ENCODE data around the gene RPS4Y2.

RPS4Y2 gene

DNA sequence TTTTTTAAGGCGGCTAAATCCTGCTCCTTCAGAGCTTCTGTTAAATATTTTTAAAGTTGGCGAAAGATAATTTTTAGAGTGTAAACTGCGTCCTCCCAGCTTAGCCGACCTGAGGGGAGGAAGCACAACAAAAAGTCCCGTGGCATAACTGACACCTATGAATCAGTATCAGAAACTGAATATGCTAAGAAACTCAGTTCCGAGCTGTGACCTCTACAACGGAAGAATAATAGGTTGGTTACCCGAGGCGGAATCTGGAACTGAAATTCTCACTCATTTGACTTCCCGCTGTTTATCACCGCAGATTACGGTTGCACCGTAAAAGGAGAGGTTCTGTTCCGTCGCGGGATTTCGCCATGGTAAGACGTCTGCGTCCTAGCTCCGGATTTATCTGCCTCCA, at the start of gene RPS4Y2:
Gene RPS4Y2 (plus strand): TSS at position 301 of the 400 bp plus-strand sequence. CDS start 56 bp downstream, at position 357.
- DNase-seq: no peak

DNA sequence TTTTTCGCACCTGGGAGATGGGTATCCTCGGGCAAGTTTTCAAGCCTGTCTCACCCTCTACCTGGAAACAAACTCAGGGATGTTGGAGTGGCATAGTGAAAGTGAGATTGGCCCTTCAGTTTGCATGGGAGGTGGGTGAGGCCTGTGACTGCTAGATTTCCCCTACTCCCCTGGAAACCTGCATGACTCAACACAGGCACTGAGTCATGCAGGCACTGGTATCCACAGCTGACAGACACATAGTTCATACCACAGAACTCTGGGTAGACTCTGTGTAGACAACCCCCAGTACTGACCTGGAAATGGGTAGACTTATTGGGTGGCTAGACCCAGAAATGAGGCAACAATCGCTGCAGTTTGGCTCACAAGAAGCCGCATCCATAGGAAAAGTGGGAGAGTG, 41.5 kb upstream of the RPS4Y2 start:
- peak; percentile 33 for DNase-seq

DNA sequence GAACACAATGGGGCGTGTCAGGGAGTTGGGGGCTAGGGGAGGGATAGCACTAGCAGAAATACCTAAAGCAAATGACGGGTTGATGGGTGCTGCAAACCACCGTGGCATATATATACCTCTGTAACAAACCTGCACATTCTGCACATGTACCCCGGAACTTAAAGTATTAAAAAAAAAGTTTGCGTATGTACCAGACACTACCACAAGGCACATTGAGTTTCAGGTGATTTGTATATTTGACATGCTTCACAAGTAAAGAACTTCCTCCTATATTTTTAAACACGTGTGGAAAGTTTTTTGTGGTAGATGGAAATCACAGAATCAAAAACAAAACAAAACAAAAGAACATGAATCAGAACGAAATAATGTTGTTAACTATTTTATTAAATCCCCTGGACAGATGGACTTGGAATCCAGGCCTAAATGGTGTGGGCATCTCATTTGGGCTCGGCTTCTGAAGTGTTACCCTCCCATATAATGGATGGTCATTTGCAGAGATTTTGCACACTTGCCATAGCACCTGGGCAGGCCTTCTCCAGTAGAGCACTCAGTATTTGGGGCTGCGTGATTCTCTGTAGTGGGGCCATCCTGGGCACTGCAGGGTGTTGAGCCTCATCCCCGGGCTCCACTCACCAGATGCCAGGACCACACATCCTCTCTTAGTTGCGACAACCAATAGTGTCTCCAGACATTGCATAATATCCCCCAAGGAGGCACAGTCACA, 29.6 kb upstream of the RPS4Y2 start:
- DNase-seq: no peak

DNA sequence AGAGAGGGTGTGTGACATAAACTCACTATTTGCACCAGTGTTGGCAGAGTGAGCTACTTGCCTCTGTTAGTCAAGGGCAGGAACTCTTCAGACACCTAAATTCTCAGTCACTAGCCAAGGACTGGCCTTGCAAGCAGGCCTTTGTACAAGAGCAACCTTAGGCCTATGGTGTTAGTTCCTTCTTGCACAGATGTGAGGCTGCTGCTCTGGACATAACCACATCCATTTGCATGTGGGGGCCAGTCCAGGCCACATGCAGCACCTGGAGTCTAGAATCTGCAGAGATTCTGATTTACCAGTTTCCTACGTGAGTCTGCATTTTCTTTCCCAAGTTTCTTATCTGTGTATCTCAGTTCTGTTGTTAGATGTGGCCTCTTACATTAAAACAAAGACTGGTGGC, 20.7 kb upstream of the RPS4Y2 start:
- DNase-seq: no peak

DNA sequence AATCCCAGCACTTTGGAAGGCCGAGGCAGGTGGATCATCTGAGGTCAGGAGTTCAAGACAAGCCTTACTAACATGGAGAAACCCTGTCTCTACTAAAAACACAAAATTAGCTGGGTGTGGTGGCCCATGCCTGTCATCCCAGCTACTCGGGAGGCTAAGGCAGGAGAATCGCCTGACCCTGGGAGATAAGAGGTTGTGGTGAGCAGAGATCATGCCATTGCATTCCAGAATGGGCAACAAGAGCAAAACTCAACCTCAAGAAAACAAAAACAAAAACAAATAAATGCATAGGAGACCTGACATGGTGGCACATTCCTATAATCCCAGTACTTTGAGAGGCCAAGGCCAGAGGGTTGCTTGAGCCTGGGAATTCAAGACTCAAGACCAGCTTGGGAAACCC, 16.1 kb upstream of the RPS4Y2 start:
- DNase-seq: no peak

DNA sequence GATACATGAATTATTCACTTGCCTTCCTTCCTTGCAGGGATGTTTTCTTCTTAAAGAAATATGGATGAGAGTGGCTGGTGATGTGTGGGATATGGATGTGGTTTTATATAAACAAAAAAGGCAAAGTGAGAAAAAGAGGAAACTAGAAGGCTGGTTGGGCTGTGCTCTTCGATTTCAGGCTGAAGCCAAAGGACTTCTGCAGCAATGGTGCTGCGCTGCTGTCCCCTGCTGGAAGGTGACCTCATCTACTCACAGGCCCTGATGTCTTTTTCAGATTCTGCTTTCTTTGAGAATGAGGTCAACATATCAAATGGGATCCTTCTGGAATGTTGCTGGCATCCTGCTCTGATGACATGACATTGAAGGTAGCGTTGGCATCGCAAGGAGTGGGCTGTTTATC, 15.3 kb upstream of the RPS4Y2 start:
- peak; percentile 28 for DNase-seq

DNA sequence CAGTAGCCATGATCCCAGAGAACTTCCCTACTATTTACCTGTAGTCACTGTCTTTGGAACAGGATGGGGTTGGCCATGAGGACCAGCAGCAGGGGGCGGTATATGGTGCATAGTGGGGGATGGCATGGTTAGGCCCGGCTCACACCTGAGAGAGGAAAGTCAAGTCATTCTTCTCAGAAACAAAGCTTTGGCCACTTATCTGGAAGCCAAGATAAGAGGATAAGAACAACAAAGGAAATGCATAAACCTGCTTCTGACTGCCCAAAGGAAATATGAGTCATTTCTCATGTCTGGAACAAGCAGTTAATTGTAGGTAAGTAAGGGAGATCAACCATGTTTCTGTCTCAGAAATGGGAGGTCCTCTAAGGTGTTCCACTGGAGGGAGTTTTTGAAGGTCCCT, 10.8 kb upstream of the RPS4Y2 start:
- DNase-seq: peak; percentile 57

DNA sequence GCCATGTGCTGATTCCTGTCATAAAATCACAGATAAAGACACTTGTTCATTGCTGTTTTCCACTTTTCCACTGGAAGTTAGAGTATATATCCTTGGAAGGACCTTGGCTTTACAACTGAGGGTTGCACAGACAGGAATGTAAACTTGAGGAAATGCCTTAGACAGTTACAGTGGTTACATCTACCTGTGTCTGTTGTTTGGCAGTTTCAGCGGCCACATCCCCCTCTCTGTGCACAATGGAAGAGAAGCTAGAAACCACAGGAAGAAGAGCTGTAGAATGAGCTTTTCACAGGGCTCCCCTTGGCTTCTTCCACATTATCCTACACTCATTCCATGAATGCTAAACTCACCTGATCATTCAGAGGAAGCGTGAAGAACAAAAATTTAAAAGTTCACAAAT, 9.0 kb upstream of the RPS4Y2 start:
- no peak for DNase-seq

DNA sequence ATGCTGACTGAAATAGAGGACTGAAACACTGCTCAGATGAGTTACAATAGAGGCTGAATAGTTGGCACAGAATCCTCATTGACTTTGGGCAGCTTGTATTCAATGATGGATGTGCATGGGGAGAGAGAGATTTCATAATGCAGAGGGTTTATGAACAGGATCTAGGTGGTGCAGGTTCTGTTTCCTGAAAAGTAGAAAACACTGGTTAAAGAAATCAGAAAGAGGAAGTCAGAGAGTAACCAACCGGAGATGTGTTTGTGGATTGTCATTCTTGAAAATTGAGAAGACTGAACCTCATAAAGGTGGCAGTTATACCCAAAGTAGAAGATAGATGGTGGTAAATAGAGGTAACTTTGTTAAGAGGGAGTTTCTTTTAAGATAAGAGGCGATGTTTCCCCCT, 8.0 kb downstream of the RPS4Y2 start:
- DNase-seq: no peak

DNA sequence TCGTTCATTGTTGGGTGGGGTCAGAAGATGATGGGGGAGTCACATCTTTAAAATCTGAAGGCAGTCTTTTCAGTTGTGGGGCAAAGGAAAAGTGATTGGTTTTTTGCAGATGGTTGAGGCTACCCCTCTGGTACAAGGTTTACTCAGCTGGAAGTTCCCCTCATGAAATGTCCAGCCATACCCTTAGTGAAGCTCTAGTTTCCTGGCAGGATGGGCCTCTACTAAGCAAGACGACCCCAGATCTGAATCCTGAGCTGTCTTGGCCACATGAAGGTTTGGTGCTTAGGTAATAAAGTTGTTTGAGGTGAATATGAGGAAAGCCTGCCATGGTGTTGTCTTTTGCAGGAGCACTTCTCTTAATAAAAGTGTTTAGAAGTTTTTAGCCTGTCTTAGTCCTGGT, 9.2 kb downstream of the RPS4Y2 start:
- no peak for DNase-seq

DNA sequence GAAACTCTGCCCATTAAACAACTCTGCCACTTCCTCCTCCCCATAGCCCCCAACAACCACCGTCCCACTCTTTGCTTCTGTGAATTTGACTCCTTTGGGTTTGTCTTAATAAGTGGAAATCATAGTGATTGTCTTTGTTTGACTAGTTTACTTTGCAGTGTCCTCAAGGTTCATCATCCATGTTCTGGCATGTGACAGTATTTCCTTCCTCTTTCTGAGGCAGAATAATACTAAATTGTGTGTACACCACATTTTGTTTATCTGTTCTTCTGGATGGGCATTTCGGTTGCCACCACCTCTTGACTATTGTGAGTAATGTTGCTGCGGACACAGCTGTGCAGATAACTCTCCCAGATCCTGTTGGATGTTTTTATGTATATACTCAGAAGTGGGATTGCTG, 14.8 kb downstream of the RPS4Y2 start:
- DNase-seq: no peak

DNA sequence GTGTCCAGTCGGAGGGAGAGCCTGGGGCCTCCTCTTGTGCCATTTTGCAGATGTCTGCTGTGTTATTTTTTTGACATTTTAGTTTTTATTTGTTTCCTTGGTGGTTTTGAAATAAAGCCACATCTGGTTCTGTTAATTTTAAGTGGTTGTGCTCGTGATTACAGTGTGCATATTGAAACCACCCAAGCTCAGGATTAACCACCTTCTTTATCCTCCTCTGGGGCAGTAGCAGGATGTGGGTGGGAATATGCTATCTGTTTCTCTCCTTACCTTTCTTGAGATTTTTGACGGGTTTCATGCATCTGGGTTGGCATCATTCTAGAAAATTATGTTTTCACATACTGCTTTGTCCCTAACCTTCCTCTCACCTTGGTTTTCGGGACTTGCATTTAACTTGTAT, 20.2 kb downstream of the RPS4Y2 start:
- no peak for DNase-seq

DNA sequence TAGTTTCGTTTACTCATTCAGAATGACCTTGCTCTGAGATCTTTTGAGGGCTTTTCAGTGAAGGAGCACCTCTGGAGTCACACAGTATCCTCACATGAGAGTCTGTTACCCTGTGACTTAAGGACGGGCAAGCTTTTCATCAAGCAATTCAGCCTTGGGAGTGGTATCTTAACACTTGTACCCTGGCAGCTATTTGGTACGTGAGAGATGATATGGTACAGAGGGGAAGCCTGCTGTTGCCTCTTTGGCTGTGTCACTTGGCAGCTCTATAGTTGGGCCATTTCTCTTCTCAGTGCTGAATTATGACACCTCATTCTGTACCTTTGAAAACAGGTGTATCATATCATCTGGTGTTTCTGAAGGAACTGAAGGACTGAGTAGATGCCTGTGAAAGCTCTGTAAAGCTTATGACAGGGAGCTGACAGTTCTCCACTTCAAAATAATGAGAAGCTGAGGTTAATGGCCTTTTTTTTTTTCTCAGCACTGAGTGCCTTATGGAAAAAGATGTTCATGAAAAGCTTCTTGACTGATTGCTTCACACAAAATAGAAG, 24.3 kb downstream of the RPS4Y2 start:
- DNase-seq: no peak

DNA sequence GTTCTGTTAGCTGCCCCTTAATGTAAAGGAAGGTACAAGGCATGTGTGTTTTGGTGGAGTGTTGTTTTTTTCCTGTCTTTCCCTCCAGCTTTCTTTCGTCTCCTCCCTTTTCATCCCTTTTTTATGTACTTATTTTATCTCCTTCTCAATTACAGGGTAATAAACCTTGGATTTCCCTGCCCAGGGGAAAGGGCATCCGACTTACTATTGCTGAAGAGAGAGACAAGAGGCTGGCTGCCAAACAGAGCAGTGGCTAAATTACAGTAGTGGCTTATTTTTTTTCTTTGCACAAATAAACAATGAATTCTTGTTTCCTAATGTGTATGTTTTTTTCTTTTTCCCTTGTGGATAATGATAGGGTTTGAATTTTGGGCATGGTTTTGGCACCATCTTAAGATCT, 24.9 kb downstream of the RPS4Y2 start:
- no peak for DNase-seq

DNA sequence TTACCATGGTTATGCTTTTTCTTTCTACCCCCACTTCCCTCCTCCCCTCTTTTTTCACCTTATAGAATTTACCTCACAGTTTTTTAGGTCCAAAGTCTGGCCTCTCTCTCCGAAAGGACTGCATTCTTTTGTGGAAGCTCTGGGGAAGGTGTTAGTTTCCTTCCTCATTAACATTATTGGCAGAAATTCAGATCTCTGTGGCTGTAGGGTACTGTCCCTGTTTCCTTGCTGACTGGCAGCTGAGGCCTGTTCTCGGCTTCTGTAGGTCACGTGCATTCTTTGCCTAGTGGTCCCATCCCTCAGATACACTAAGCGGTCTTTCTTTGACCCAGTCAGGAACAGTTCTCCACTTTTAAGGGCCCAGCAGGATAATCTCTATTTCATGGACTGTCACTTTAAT, 25.5 kb downstream of the RPS4Y2 start:
- DNase-seq: no peak

DNA sequence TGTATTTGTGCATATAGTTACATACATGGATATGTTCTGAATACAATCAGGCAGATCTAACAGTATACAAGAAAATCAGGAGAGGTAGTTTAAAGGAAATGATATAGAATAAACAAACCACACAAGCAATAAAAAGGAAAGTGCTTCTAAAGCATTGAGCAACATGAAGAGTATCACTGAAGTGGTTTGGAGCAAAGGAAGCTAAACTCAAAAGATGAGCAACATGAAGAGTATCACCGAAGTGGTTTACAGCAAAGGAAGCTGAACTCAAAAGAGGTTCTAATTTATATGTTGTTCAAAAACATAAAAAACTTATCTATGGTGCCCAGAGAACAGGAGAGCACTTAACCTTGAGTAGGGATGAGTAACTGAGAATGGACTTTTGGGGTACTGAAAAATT, 29.1 kb downstream of the RPS4Y2 start:
- no peak for DNase-seq

DNA sequence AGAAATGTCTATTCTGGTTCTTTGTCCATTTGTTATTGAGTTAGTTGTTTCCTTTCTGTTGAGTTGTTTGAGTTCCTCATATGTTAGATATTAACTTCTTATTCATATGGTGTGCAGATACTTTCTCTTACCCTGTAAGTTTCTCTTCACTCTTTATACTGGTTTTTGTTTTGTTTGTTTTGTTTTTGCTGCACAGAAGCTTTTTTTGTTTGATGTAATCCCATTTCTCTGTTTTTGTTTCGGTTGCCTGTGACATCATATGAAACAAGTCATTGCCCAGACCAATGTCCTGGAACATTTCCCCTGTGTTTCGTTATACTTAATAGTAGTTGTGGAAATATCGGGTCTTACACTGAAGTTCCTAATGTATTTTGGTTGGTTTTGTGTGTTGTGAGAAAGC, 31.2 kb downstream of the RPS4Y2 start:
- no peak for DNase-seq

DNA sequence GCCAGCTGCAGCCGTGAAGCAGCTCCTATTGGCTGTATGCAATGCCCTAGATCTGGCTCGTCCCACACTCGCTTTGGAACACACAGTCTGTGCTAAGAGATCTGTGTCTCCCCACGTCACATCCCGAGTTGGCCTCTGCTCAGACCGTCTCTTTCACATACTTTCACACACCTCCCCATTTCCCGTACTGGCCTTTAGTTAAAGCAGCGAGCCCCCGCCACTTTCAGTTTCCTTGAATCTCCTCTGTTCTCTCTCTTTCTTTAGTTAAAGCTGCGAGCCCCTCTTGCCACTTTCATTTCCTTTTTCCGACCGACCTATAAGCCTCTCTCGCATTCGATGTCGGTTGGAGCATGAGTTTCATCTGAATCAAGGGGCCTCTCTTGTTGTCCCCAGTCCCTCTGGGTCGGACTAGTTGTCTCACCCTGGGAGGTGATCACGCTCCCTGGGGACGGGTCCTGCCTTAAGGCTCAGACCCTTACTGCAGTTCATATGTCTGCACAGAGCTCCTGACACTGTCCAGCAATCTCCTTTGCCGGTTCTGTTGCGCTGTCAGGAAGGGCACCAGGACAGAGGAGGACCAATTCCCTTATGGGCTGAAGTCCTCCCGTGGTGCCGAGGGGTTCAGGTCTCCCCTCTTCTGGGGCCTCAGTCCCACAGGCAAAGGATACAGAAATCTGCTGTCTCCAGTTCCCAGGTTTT, 42.6 kb downstream of the RPS4Y2 start:
- peak; percentile 27 for DNase-seq

DNA sequence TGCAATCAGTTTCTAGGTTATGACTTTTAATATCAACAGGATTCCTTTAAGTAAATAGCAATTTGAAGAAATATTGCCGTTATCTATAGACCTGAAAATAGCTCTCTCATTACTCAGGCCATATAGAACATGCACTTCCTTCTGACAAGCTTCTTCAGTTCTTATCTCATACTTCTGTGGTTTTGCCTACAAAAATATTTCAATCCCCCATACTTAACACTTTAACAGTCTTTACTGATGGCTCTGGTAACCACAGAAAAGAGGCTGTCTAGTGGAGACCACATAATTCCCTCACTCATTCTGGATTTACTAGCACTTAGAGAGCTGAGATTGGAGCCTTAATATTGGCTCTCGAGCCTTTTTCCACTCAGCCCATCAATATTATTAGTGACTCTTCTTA, 46.8 kb downstream of the RPS4Y2 start:
- DNase-seq: no peak

DNA sequence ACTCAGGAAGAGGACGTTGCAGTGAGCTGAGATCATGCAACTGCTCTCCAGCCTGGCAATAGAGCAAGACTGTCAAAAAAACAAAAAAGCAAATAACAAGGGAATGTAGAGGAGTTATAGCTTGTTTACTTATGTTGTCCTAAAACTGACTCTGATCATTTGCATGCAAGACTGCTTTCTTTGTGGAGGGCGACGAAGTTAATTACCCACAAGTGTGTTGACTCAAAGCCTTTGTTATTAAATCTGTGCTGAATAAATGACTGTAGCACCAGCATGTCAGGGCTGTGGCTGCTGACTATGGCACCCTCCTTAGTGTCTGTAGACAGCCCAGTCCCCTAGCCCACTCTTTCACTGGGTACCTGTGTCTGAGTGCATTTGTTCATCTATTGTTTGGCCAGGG, 50.3 kb downstream of the RPS4Y2 start:
- no peak for DNase-seq

DNA sequence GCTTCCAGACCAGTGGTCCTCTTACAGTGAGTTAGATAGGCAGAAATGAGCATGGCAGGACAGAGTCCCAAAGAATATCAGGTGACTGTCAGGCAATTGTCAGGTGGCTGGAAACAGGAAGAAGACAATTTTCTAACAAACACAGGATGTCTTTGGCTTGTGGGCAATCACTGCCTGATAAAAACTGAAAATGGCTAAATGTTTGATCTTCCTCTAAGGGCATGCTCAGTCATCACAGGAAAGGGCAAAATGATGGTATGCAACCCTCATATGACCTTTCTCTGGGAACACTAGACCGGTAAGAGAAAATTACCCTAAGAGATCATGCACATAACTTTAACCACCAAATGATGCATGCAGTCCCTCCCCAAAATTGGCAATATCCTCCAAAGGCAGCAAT, 57.6 kb downstream of the RPS4Y2 start:
- no peak for DNase-seq

DNA sequence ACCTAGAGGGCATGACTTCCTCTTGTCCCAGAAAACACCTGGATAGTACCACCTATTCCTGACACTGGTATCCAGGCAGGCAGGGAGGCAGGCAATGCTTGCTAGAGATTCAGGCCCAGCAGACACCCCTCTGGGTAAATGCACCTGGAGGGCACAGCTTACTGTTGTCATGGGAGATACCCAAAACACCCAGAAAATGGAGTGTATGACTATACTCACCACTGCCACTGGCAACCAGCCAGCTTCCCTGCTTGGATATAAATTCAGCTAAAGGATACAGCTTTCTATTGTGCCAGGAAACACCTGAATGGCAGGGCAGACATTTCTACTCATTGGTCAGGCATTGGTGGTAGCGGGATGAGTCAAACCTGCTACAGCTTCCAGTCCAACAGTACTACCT, 58.9 kb downstream of the RPS4Y2 start:
- DNase-seq: no peak

DNA sequence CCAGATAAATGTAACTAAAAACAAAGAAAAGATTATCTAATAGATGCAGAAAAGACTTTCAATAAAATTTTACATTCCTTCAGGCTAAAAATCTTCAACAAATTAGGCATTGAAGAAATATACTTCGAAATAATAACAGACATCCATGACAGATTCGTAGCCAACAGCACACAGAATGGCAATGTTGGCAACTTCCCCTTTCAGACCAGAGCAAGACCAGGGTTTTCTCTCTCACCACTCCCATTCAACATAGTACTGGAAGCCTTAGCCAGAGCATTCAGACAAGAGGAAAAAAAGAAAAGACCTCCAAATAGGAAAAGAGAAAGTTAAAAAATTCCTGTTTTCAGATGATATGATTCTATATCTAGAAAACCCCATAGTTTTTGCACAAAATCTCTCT, 61.2 kb downstream of the RPS4Y2 start:
- no peak for DNase-seq

Measured in stimulated activated CD8-positive, alpha-beta memory T cell treated with anti-CD3 and anti-CD28 coated beads, Interleukin-4, amount 100 ng/mL, for 48 hours (primary cell).